ENCODE results near the gene OR2T27.
"Not testable (repeated sequence)": the region's sequence is repeated elsewhere in the genome, so short reads cannot be mapped to it uniquely, and the experiment has no call there.

Gene OR2T27

DNA sequence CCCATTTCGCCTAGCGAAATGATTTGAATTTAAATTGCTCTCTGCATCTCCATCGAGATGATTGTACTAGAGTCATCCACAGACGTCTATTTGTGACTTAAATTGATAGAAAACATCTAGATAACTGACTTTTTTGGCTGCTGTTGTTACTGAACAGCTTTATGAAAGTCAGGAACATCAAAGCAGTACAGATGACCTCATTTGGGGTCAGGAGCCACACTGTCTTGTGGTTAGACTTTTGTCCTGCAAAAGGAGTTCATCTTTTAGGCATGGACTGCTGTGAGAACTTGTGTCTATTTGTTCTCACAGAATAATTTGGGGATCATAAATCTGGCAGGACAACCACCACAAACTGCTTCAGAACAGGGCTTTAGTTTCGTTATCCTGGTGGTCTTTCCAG is 15.7 kb downstream of the OR2T27 start:
- not testable (repeated sequence) for DNase-seq

DNA sequence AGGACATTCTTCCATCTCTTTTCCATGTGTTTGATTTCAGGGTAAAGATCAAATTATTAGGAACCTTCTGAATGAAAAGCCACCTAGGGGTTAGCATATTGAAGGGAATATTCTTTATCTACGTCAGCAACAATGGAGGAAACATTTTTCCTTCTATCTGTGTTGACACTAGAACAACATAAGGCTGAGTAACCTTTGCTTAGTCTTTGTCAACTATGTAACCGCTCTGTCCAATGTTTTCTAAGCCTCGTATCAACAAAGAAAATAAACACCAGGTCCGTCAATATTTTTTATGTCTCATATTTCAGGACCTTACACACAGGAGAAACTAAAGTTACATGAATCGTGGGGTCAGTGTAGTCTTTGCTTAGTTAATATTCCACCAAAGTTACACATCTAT is 18.7 kb downstream of the OR2T27 start:
- DNase-seq, result not testable (repeated sequence)

DNA sequence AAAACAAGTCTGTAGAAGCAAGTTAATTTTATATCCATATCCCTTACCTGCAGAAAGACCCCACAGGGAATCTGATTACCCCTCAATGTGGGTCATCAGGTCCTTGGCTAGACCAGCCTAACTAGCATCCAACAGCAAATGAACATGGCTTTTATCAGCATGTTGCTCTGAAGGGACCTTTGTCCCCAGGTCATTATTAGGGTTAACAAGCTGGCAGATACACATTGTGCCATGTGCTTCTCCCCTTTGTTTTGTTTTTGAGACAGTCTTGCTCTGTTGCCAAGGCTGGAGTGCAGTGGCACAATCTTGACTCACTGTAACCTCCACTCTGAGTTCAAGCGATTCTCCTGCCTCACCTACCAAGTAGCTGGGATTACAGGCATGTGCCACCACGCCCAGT is 20.3 kb downstream of the OR2T27 start, which contains the start of gene OR2T11:
OR2T11 (minus strand) TSS at position 101 of the 400 bp plus-strand sequence. CDS start 7,963 bp downstream, outside the sequence.
- not testable (repeated sequence) for DNase-seq

DNA sequence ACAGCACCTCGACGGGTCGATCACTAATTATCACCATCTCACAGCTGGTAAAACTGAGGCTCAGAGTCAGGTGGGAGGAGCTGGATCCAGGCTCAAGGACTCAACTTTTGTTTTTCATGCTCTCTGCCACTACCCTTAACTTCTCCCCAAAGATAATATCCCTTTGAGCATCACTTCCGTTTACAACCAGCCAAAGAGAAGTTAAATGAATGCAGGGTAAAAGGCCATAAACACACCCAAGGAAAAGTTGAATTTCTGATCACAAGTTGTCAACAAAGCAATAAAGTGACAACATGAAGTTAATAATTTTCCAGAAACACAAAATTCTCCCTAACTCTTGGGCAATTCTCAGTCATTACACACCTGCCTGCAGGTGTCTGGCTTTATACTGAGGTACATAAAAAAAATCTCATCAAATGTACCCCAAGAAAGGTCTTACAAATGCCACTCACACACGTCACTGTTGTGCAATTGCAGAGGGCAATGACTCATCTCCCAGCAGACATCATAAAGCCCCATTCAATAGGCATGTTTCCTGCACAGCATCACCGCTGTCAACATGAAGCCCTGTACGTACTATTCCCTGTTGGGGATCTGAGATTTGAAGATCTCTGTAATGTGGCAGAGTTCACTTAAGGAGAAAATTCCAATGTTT is 23.8 kb downstream of the OR2T27 start:
- no peak for DNase-seq

DNA sequence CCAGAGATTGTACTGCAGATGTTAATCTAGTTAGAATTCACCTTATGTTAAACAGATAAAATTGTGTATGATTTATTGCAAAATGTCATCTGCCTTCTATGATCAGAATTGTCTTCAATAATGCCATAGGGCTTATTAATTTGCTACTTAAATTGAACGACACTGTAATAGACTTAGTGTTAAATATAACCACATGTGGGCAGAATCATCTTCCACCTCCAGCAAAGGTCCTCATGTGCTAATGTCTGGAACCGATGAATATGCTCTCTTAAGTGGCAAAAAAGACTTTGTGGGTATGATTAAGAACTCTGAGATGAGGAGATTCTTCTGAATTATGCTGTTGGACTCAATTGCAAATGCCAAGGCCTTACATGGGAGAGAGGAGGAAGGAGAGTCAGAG is 24.8 kb downstream of the OR2T27 start:
- no peak for DNase-seq

DNA sequence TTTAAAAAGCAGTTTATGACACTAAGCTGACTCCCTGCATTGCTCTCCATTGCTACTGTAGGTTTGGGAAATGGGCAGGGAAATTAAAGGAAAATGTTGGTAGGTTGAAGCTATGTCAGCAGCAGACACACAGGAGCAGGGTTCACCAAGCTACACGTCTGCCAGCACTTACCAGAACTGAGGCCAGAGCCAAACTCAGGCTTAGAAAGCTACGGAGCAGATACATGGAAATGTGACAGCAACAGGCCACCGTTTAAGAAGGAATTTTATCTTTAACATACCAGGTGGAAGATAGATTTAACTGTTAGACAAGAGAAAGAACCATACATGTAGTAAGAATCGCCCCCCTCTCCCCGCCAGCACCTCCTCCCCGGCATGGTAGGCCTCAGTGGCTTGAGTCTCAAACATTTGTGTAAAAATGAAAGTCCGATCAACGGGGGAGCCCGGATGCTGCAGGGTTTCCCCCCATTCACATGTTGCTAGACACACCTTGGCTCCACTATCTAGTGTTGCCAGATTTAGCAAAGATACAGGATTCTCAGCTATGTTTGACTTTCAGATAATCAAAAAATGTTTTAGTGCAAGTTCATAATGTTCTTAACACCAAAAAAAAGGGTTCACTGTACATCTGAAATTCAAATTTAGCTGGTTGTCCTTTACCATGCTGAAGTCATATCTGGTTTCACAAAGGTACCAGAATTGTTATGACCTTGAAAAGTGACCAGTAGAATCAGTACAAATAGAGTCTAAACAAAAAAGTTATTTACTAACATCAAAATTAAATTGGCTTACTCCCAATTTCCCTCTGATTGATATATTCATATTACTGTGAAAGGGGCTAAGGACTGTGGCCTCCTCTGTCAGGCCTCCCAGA is 27.1 kb downstream of the OR2T27 start:
- no peak for DNase-seq

DNA sequence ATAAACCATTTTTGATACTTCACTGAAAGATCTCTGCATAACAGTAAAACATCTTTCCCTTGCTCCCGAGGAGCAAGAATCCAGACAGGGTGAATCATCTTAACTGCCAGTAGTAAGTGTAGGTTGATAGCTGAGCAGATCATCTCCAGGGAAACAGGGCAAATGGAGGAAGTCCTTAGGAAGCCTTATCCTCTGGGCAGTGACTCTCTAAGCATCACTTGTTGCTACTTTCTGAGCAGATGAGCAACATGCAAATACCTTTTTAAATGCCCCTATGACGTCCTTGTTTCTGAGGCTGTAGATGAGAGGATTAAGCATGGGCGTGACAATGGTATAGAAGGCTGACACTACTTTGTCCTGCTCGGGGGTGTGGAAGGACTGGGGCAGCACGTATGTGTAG is 29.4 kb downstream of the OR2T27 start:
- DNase-seq, result no peak

DNA sequence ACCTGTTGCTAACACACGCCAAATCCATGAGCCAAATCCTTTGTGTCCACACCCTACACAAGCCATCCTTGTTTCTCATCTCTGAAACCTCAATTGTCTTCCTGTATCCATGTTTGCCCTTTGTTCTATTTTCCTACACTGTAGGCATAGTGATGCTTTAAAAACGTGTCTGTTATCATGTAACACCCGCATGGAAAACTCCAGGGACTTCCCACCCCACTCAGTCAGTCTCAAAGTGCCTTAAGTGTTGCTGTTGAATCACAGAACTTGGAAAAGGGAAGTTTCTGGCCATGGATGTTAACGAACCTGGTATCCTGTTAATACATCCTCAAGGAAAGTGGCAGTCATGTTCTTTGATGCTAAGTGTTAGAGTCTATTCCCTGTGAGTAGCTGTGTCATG is 30.2 kb downstream of the OR2T27 start:
- DNase-seq, result no peak

DNA sequence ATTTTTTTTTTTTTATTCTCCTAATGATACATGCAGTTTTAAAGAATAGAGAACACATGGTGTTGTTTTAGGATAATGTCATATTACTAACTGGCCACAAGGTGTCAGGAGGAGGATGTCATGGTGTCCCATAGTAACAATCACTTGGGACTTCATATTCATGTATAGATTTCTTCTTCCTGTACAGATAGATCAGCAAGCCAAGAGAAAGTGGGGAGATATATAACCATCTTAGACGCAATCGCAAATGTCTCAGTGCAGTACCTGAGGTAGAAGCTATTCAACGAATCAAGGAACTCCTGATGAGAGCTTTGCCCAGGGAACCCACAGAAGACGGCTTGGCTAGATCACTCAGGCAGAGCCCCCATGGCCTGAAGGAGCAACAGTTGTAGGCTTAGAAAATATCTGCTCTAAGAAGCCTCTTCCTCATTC is 32.7 kb downstream of the OR2T27 start:
- DNase-seq, result peak; percentile 31

DNA sequence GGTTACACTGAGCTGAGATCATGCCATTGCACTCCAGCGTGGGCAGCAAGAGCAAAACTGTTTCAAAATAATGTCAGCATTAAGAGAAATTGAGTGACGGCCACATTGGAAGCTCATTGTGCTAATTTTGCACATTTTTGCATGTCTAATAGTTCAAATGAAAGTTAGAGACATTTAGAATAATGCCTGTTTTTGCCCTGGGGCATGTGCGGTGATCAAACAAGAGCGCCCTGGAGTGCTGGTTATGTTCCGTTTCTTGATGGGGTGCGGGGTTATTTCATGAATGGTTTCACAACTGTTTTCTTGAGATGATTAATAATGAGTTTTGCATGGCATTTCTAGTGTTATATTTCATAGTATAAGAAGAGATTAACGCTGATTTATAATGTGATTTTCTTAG is 33.6 kb downstream of the OR2T27 start:
- DNase-seq, result no peak

DNA sequence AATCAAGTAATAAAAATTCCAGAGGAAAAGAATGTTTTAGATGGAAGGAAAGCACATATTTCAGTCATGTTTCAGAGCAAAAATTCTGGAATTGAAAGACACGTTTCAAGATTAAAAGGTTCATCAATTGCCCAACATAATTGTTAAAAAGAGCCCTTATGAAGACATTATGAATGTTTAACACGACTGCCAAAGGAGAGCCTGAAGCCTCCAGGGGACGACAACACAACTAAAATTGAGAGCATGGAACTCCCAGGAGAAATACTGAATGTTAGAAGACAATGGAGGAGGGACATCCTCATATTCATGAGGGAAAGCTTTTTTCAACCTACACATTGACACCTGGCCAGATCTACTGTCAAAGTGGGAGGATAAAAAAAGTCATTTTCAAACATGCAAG is 36.5 kb downstream of the OR2T27 start:
- peak; percentile 27 for DNase-seq

DNA sequence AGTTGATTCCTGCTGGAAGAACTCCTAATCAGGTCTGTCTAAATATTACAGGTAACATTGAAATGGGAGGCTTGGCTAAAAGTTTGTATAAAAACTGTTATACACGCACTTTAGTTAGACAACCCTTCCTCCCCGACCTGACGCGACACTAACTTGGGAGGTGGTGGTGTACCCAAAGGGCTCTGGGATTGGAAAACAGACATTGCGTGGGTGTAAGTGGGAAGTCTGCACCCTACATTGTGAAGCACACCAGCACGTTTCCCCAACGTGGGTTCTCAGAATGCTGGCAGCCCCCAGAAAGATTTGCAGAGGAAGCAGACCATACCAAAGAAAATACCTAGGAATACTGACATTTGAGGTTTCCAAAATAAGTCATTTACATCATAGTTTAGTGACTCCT is 37.2 kb downstream of the OR2T27 start:
- no peak for DNase-seq

DNA sequence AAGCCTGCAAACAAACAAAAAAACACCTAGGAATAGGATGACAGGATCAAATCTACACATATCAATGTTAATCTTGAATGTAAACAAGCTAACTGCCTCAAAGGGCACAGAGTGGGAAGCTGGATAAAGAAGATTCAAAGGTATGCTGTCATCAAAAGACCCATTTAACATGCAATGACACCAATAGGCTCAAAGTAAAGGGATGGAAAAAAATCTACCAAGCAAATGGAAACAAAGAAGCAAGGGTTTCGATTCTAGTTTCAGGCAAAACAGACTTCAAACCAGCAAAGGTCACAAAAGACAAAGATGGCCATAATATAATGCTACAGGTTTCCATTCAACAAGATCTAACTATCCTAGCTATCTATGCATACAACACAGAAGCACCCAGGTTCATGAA is 41.6 kb downstream of the OR2T27 start:
- DNase-seq, result no peak

DNA sequence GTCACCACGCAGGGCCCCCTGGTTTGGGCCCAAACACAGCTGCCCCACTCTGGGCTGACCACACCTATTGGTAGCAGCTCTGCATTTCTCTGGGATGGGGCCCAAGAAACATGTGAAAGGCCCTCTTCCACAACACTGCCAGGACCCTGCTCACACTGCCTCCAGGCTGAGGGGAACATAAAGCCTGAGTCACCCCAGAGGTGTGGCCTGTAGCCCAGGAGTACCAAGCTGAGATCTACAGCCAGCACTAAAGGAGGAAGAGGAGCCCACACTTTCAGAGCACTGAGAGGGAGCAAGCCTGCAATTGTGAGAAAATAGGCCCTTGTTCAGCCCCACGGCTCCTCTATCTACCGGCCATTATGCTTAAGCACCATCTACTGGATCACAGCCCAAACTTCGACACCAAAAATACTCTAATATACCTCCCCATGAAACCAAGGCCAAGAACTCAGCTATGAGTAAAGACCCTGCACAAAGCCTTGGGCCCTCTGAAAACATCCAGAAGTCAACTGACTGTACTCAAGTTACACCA is 43.4 kb downstream of the OR2T27 start:
- no peak for DNase-seq

DNA sequence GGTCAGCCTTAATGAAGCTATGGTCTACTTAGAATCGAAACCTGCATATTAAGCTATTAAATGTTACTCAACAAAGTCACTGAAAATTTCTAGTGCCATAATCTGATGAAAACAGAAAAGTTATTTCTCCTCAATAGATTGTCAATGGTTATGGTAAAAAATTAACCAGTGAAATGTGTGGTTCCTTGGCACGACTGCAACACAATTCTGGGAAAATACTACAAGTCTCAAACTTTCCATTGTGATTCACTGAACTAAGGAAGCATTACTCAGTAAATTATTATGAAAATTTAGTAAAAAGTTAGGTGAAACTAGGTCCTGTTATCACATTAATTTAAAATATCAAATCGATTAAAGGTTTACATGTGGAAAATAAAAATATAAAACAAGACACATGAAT is 45.0 kb downstream of the OR2T27 start:
- DNase-seq, result no peak
